Left kidney (tissue), 2 donors: ENCODE measurements around the gene DOK7. TPM values are rescaled to one million over a fixed set of nuclear protein-coding genes. Genes with fewer than 3 reads are reported as not detected.

Experiments
- DNase-seq: peaks from one replicate; pipeline ENCODE4 v3.0.0-alpha.2; 2013
- polyA plus RNA-seq: library from polyadenylated mRNA; unstranded; fragments of 120-200 nt; gene quantifications from one replicate; pipeline ENCODE4 v1.2.1, GENCODE V29; 2013; ENCODE audit not compliant: insufficient read length

The DOK7 gene
- polyA plus RNA-seq, 1 donor, result 1.5 TPM

GRCh38 chr4:3487861-3488260 is 24.8 kb downstream of the DOK7 start:
- DNase-seq, result no peak

GRCh38 chr4:3488820-3489219 is 25.7 kb downstream of the DOK7 start:
- no peak for DNase-seq

GRCh38 chr4:3489451-3489962 is 26.4 kb downstream of the DOK7 start:
- no peak for DNase-seq

DNA sequence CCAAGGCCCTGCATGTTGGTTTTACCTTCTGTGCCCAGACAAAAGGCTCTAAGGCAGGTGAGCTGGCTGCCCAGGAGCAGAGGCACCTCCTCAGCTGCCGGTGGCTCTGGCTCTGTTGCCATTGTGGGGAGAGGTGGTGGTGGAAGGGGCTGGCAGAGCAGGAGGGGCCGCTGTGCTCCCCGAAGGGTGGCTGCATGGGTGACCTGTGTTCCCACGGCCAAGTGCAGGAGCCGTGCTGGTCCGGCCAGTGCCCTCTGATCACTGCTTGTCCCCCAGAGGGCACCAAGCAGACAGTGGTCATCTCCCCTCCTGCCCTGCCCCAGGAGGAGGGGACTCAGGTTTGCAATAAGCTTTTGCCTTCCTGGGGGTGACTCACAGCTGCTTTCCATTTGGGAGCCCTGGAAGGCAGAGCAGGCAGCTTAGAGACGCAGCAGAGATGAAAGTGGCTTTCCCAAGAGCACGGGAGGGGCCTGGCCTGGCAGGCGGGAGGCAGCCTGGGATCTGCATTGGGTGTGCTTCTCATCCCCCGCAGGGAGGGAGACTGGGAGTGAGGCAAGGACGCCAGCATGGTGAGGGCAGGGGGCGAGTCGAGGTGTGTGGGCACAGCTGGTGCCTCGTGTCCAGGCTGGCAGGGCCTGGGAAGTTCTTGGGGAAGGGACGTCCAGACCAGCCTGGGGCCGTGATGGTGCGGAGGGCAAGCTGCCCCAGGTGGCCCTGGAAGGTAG is 28.7 kb downstream of the DOK7 start:
- no peak for DNase-seq

GRCh38 chr4:3492741-3493719 is 29.9 kb downstream of the DOK7 start:
- no peak for DNase-seq

- DNase-seq, result no peak
These were observed 30.8 kb downstream of the DOK7 start for GRCh38 chr4:3493720-3494461.

GRCh38 chr4:3494462-3494871 is 31.4 kb downstream of the DOK7 start:
- DNase-seq, result no peak

GRCh38 chr4:3495204-3495975 is 32.3 kb downstream of the DOK7 start:
- DNase-seq, result no peak

- no peak for DNase-seq
These were observed 32.9 kb downstream of the DOK7 start for GRCh38 chr4:3496021-3496420.

- no peak for DNase-seq
These were observed 34.0 kb downstream of the DOK7 start for GRCh38 chr4:3497095-3497494.

- DNase-seq, result no peak
These were observed 34.6 kb downstream of the DOK7 start for GRCh38 chr4:3497523-3498389.

GRCh38 chr4:3498407-3498806 is 35.3 kb downstream of the DOK7 start:
- no peak for DNase-seq

GRCh38 chr4:3498901-3499510 is 35.9 kb downstream of the DOK7 start:
- no peak for DNase-seq

DNA sequence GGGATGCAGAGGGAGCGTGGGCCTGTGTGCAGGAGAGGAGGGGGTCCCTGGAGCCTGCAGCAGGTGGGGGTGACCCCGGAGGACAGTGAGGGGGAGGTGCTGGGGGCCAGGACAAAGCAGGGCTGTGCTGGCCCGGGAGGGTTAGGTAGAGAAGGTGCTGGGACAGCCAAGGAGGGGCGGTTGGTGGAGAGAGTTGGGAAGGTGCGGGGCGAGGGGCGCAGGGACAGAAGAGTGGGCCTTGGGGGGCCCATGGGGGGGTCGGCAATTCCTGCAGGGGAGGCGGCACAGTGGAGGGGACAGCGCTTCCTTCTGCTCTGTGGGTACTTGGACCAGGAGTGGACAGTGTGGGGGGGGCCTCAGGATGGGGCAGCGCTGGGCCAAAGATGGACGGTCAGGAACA is 36.6 kb downstream of the DOK7 start:
- no peak for DNase-seq

DNA sequence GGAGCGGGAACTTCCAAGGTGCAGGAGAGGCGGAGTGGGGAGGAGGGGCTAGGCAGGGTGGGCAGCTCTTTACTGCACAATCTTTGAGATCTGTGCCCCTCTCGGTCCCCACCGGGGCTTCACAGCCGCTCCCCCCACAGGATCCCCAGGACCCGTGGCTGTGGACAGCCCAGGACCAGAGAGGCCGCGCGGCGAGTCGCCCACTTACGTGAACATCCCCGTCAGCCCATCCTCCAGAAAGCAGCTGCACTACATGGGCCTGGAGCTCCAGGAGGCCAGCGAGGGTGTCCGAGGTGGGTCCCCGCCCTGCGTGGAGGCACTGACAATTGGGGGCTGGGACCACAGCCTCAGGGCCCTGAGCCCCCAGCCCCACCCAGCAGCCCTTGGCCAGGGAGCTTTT is 37.0 kb downstream of the DOK7 start:
- no peak for DNase-seq

- no peak for DNase-seq
These were observed 37.6 kb downstream of the DOK7 start for GRCh38 chr4:3500634-3501101.

DNA sequence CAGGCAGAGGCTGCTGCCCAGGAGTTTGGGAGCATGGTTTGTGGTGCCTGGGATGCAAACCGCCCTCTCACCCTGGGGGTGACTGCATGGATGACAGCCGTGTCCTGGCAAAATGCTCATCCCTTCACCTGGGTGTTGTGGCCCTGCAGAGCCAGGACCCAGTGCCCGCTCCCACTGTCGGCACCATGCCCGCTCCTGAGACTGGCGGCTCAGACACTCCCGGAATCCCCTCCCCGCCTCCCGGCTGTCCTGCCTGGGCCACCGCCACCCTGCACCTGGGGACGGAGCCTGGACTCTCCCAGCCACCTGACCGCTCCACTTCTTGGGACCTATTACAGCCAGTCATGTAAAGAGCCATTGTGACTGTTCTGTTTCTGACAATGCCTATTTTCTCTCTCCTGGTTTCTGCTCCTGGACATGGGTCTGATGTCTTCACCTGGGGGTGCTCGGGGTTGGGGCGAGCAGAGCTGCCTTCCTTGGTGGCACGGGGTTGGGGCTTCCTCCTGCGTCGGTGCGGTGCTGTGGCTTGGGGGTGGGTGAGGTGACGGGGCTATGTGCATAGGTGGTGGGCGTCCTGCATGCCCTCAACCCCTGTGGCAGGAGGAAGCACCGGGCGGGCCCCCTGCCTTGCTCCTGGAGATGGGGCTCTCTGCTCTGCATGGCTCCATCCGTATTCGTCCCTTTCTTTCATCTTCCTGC is 38.2 kb downstream of the DOK7 start:
- DNase-seq, result no peak

DNA sequence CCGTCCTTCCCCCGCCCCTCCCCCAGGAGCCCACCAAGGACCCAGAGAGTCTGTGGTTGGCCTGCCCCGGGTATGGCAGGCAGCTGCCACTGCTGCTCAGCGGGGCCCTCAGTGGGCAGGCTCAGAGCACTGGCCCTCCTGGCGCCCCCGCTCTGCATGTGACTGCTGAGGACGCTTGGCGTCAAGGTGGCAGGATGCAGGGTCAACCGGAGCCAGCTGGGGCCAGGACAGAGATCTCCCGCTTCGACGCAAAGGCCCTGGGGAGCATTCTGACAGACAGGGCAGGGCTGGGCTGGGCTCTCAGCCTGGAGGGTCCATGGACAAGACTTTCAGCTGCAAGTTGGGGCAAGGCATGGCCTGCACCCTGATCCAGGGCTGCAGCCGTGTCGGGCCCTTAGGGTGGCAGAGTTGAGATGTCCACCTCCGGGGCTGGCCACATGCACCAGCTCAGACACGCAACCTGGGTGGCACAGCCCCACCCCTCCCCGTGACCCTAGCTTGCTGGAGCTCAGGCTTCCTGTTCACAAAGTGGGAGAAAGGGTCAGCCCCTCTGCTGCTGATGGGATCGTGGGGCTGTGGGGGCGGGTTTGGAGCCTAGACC is 38.8 kb downstream of the DOK7 start:
- no peak for DNase-seq
